NCI-H345 treated with DMSO at 0.1 percent for 48 hours (cell line): Measurements from ENCODE around the gene RASA3.
"Not testable (repeated sequence)": the region's sequence is repeated elsewhere in the genome, so short reads cannot be mapped to it uniquely, and the experiment has no call there.

Experiments
- DNase-seq: peaks from one replicate; lab custom pipeline; 2025; ENCODE audit not compliant: unreplicated experiment; lab: John Stamatoyannopoulos, UW

RASA3 gene

GRCh38 chr13:114128624-114129522 is 3.5 kb downstream of the RASA3 start:
- DNase-seq: no peak

- no peak for DNase-seq
Observed at GRCh38 chr13:114128348-114128623, 4.1 kb downstream of the RASA3 start.

- no peak for DNase-seq
Observed at GRCh38 chr13:114127473-114128347, 4.7 kb downstream of the RASA3 start.

GRCh38 chr13:114126789-114127472 is 5.5 kb downstream of the RASA3 start:
- no peak for DNase-seq

GRCh38 chr13:114126086-114126485 is 6.3 kb downstream of the RASA3 start:
- DNase-seq: not testable (repeated sequence)

- DNase-seq: no peak
Observed at GRCh38 chr13:114125589-114125988, 6.8 kb downstream of the RASA3 start.

GRCh38 chr13:114124921-114125320 is 7.5 kb downstream of the RASA3 start:
- DNase-seq: no peak

GRCh38 chr13:114124431-114124830 is 8.0 kb downstream of the RASA3 start:
- DNase-seq: no peak

- DNase-seq: no peak
Observed at GRCh38 chr13:114123876-114124275, 8.5 kb downstream of the RASA3 start.

GRCh38 chr13:114123448-114123847 is 9.0 kb downstream of the RASA3 start:
- DNase-seq: no peak

- no peak for DNase-seq
Observed at GRCh38 chr13:114122591-114123211, 9.7 kb downstream of the RASA3 start.

- DNase-seq: no peak
Observed at GRCh38 chr13:114122127-114122511, 10.3 kb downstream of the RASA3 start.

GRCh38 chr13:114121496-114122126 is 10.8 kb downstream of the RASA3 start:
- no peak for DNase-seq

GRCh38 chr13:114121031-114121430 is 11.4 kb downstream of the RASA3 start:
- DNase-seq: no peak

- DNase-seq: no peak
Observed at GRCh38 chr13:114120591-114121011, 11.8 kb downstream of the RASA3 start.

GRCh38 chr13:114119196-114119595 is 13.2 kb downstream of the RASA3 start:
- no peak for DNase-seq

GRCh38 chr13:114118511-114119123 is 13.8 kb downstream of the RASA3 start:
- no peak for DNase-seq

GRCh38 chr13:114118086-114118485 is 14.3 kb downstream of the RASA3 start:
- no peak for DNase-seq

GRCh38 chr13:114117341-114117874 is 15.0 kb downstream of the RASA3 start:
- DNase-seq: not testable (repeated sequence)

- no peak for DNase-seq
Observed at GRCh38 chr13:114116734-114117133, 15.7 kb downstream of the RASA3 start.
